Raji (cell line): ENCODE measurements around the gene DNER.

Source experiments
- POLR2A ChIP-seq: IDR thresholded peaks from 2 replicates; pipeline ENCODE4 v1.6.1; 2011; ENCODE audit warnings: low read depth, low read length, control low read depth; ENCODE audit not compliant: insufficient read depth

The DNER gene

DNA sequence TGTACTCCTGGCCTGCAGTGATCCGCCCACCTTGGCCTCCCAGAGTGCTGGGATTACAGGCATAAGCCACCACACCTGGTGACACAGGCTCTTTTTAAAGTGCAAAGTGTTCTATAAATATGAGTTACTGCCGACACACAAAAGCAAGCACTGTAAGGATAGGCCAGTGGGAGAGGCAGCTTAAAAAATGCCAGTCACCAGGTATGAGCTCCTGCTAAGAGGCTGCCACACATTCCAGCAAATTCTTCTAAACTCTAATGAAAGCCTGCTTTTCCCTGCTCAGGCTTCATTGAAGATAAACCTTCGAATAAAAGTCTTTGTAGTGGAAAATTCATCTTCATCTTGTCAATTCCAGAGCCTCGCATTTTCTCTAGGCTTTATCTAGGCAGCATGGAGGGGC, 240.2 kb downstream of the DNER start:
- TF ChIP-seq POLR2A: no peak

GRCh38 chr2:229470781-229471180, 243.6 kb downstream of the DNER start:
- TF ChIP-seq POLR2A: no peak

GRCh38 chr2:229467783-229468182, 246.6 kb downstream of the DNER start:
- TF ChIP-seq POLR2A: no peak

DNA sequence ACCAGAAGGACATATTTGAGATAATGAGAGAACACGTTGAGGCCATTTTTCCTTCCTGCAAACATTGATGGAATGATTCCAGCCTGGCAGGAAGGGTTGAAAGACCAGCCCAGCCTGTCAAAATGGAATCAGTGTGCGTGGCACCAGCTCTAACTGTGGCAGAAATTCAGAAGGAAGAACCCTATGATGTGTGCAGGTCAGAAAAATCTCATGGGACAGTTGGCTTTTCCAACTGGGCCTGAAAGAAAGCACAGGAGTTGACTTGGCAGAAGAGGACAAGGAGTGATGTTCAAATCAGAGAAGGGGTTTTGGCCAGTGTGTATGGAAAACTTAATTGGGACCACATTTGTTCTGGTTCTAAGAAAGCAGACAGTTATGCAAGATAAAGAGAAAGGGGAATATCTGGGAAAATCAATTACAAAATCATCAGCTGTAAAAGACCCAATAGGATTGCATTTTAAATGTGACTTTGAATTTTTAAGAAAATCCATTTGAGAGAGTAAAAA, 250.5 kb downstream of the DNER start:
- TF ChIP-seq POLR2A: no peak

- no peak for TF ChIP-seq POLR2A
These were observed 252.2 kb downstream of the DNER start for GRCh38 chr2:229462112-229462511.

- no peak for TF ChIP-seq POLR2A
These were observed 258.3 kb downstream of the DNER start for GRCh38 chr2:229456091-229456490.

DNA sequence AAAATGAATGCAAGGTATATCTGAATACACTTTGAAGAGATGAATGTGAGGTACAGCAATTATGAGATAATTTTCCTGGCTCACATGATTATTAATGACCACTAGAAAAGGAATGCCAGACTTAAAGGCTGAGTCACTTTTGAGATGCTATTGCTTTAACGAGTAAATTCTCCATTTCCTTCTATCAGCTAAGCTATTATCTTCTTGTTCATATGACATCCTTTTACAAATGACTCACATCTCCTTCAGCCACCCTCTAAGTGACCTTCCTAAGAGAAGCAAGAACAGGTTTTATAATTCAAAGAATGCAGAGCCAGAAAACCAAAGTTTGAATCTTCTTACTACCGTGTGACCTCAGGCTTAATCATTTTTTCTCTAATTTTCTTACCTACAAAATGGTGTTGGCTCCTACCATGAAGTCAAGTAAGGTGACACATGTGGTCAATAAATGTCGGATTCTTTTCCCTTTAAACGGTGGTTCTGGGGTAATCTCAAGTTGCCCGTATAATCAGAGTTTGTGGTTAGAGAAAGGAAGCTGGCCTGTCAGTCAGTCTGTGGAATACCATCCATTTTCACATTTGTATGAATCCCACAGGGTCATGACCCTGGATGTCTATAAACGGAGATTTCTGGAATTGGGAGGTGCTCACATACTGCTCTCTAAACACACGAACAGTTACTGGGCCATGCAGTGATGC, 259.3 kb downstream of the DNER start:
- TF ChIP-seq POLR2A: no peak

GRCh38 chr2:229453230-229453629, 261.1 kb downstream of the DNER start:
- TF ChIP-seq POLR2A: no peak

DNA sequence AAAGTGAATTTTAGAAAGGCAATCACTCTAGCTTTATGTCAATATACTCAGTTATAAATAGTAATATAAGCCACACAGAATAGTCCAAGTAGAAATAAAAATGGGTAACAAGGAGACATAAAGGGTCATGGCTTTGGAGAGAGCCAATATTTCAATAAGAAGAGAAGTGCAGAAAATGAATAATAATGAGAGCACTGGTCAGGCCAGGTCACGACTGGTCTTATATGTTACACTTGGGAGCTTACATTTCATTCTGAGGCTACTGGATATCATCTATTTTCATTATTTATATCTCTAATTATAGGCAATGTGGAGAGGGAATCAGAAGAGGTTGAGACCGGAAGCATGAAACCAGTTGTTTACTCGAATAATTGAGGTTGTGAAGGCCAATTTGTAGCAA, 262.5 kb downstream of the DNER start:
- TF ChIP-seq POLR2A: no peak

DNA sequence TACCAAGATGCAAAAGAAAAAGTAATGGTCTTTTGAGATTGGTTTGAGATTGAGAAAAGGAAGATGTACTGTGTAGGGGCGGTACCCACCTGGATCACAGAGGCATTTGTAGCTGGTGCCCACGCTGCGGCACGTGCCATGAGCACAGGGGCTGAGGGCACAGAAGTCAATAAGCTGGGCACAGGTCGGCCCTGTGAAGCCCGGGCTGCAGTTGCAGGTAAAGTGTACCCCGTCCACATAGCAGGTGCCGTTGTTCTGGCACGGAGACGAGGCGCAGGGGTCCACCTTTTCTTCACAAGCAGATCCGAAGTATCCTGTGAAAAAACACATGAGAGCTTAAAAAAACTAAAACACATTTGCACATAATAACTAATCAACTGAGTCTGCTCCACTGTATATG, 267.1 kb downstream of the DNER start:
- TF ChIP-seq POLR2A: no peak

GRCh38 chr2:229446350-229446749, 268.0 kb downstream of the DNER start:
- TF ChIP-seq POLR2A: no peak

DNA sequence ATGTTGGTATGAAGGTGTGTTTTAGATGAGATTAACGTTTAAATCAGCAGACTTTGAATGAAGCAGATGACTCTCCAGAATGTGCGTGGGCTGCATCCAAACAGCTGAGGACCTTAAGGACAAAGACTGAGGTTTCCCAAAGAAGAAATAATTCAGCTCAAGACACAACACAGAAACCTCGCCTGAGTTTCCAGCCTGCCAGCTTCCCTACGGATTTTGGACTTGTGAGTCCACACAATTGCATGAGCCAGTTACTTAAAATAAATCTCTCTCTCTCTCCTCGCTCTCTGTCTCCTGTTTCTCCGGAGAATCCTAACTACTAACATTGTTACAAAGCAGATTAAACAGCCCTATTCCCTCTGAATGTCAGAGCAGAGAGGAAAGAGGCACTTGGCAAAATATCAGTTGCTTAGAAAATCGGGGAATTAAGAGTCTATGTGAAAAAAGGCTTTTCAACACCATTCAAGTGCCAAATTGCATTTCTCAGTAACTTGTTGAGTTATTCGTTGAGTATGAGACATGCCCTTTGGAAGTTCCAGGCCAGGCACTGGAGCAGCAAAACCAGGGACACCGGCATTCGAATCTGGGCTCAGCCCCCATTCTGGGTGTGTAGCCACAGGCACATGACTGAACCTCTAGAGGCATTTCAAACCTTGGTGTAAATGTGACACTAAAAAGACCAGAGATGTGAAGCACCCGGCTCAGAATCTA, 268.7 kb downstream of the DNER start:
- TF ChIP-seq POLR2A: no peak

DNA sequence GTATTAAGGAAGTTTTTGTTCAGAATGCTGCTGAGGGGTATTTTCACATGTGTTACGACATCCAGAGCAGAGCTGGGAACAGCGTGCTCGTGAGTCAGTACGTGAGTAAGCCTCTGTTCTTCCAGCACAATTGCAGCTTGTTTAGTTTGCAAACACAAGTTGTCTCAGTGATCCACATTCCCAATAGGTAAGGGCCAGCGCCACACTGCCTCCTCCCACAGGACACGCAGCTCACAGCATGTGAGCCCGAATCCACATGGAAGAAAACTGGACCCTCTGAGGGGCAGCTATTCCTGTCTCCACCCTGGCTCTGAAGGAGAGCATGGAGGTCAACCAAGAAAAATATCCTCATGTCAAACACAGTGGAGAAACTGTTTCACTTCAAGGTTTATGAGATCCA, 269.3 kb downstream of the DNER start:
- no peak for TF ChIP-seq POLR2A

GRCh38 chr2:229443546-229444268, 270.6 kb downstream of the DNER start:
- no peak for TF ChIP-seq POLR2A

DNA sequence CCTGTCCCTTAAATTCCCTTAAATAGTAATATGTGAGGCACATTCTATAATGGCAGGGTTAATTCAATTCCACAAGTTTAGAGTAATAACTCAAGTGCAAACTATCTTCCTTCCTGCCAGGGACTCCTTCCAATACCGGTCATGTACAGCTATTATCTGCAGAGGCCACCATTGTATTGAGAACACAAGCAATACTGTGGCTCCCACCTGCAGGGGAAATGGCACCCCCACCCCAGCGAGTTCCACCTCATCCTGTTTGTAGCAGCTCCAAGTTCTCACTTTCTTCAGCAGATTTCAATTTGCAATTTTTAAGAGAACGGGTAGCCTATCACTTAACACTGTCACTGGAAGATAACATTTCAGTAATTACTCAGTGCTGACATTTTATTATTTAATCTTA, 271.2 kb downstream of the DNER start:
- TF ChIP-seq POLR2A: no peak
